HG02610 (cell line): ENCODE results near the gene UGT2B17.
"Not testable (repeated sequence)": the region's sequence is repeated elsewhere in the genome, so short reads cannot be mapped to it uniquely, and the experiment has no call there.

Source experiments
- ATAC-seq: cut with Tn5 transposase; IDR thresholded peaks from one replicate; pipeline ENCODE4 v1.9.1; 2021; ENCODE audit warnings: mild to moderate bottlenecking, moderate library complexity; ENCODE audit not compliant: unreplicated experiment

The UGT2B17 gene

DNA sequence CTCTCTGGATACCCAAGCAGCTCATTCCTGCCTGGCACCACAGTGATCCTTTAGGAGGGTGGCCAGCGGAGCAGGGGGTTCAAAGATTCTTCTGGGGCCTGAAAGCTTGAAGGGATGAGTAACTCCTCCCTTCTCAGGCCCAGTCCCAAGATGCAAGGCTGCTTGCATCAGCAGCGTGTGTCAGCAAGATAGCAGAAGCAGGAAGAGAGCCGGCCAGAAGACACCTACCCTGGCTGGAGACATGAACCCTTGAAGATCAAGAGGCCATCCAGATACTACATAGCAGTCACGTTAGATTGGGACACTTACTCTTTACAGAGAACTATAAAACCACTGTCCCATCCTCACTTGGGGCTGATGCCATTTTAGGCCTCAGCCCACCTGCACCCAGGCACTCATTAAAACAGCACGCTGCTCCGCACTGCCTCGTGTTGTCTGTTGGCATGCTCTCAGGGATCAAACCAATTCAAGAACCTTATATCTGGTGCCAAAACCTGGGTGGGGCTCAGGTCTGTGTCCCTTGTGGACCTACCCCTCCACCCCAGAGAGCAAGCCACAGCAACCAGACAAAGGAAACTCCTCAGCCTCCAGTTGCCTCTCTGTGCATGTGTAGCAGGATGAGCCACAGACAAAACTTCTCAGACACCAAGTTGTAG lies 6.5 kb downstream of the UGT2B17 start:
- peak; percentile 45 for ATAC-seq

DNA sequence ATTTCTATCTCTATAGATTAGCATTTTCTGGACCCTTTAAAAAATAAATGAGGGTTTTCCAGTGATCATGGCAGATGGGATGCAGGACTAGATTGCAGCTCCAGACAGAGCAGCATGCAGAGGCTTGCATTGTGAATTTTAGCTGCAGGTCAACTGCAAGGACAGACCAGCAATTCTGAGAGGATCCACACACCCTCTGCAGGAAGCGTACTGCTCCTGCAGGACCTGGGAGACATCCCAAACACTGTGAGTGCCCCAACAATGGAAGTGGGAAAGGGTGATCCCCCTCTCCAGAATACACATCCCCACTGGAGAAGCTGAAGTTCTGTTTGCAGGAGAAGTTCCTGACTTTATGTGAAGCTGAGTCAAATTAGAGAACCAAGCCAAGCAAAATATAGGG lies 7.1 kb downstream of the UGT2B17 start:
- ATAC-seq: peak; percentile 20

DNA sequence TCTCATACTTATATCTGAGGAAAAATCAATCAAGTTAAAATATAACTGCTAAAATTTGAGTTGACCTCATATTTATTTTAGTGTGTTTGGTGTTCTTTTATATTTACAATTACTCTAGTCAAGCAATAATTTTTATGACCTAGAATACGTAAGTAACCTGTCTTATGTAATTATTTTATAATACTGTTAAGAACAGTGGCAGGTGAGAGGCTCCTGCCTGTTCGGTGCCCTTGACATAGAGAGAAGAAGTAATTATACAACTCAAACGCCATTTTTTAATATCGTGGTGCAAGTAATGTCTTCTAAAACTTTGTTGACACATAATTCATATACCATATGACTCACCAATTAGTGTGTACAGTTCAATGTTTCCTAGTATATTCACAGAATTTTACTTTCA lies 7.6 kb downstream of the UGT2B17 start:
- ATAC-seq: peak; percentile 29

DNA sequence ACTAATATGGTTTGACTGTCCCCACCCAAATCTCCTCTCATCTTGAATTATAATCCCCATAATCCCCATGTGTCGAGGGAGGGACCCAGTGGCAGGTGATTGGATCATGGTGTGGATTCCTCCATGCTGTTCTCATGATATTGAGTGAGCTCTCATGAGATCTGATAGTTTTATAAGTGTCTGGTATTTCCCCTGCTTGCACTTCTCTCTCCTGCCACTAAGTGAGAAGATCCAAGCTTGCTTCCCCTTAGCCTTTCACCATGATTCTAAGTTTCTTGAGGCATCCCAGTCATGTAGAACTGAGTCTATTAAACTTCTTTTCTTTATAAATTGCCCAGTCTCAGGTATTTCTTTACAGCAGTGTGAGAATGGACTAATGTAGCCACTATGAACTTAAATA lies 9.8 kb downstream of the UGT2B17 start:
- ATAC-seq: not testable (repeated sequence)

DNA sequence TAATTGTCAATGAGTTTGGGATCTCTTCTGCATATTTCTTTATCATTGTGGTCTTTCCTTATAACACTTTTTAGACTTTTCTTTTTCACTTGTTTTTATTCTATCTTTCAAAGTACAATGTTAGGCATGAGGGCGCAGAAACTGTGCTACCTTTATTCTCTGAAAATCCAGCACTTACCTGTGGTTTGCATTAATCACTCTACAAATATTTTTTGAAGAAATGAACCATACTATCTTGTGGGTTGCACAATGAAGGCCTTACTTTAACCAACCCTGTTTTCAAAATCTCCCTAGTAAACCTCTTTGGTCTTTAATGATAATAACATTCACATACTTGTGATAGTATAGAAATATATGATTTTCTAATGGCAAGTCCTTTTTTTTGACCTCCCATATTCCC lies 11.0 kb downstream of the UGT2B17 start:
- not testable (repeated sequence) for ATAC-seq

DNA sequence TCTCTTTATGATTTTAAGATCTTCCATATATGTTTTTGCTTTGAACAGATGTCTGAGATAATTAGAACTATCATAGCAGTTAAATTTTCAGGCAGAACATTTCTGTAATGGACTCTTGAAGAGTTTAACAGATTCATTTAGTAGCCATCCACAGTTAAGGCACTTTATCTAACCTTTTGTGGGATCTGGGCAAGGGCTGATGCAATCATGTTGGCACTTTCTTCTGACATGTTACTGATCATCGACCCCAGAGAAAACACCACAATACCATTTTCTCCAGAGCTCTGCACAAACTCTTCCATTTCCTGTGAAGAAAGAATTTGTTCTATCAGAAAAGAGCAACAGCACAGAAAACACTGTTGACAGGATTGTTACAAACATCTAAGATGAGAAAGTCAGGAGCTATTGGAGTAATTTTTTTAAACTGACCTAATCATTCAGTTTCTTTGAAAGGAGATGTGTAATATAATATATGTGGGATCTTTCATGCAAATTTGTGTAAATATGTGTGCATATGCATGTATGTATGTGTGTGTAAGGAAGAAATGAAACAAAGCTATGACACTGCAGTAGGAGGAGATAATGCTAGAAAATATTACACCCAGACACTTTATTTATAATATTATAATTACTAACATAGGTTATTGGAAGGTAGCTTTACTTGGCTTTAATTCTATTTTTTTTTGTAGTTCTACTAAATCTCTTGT lies 15.6 kb downstream of the UGT2B17 start:
- ATAC-seq: not testable (repeated sequence)

DNA sequence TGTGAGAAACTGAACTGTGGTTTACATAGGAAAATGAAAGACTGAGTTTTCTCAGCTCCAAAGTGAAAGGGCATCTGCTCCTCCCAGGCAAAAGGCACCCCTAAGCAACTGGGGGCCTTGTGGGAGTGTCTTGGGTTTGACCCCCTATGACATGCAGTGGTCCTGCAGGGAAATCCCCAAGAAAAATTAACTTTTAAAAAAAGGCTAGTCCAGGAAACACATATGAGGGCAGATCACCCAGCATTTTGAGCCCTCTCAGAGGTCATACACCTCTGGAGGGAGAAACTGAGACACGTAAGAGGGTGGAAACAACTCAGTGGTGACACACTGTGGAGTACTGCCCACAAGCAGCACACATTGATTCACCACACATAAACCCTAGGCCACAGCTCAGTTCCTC lies 22.3 kb downstream of the UGT2B17 start:
- peak; percentile 77 for ATAC-seq

DNA sequence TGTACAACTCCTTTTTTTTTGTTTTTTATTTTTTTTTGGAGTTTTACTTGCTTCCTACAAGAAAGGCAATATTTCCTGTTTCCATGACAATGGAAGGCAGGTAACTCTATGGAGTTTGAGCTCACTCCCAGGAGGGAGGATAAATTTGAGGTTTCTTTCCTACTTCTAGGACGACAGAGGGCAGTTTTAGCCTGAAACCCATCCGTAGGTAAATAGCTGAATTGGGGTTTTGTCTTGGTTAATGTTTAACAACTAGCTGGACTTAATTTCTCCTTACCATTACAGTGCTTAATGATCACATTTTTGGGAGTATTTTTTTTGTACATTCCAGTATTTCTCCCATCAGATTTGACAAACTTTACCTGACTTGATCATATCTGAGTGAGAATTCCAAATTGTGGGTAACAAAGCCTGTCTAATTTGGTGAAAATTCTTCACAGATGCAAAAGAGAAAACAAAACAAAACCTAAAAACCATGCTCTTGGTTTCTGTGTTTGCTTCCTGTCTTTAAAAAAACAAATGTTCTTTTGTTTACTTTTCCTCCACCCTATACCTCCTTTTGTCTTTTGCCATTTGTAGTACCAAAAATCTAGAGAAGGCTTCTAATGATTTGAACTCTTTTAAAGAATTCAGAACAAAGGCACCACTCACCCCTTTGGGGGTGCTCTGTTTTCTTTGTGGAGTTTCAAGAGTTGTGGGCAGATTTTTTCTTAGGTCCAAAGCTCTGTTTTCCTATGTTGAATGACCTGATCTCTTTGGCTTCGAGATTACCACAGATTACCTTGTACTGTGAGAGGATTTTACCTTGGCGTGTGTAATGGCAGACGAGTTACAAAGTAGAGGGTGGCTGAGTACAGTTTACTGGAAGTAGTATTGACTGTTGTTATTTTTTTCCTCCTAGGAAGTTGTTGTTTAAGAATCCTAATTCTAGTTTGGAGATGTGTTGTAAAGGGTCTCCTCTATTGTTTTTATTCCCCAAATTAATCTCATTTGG lies 23.0 kb downstream of the UGT2B17 start:
- peak; percentile 50 for ATAC-seq

DNA sequence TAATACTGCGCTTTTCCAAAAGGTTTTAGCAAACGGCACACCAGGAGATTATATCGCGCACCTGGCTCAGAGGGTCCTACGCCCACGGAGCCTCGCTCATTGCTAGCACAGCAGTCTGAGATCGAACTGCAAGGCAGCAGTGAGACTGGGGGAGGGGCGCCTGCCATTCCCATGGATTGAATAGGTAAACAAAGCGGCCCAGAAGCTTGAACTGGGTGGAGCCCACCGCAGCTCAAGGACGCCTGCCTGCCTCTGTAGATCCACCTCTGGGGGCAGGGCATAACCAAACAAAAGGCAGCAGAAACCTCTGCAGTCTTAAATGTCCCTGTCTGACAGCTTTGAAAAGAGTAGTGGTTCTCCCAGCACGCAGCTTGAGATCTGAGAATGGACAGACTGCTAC lies 33.4 kb downstream of the UGT2B17 start:
- ATAC-seq: not testable (repeated sequence)

DNA sequence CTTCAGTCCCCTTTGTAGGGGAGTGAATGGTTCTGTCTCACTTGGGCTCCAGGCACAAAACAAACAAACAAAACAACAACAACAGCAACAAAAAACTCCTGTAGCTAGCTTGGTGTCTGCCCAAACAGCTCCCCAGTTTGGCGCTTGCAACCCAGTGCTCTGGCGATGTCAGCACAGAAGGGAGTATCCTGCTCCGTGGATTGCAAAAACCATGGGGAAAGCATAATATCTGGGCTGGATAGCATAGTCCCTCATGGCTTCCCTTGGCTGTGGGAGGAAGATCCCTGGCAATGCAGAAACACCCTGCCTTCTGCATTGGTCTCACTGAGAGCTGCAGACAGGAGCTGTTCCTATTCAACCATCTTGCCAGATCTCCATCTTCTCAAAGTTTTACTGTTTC lies 39.7 kb downstream of the UGT2B17 start:
- ATAC-seq: no peak

DNA sequence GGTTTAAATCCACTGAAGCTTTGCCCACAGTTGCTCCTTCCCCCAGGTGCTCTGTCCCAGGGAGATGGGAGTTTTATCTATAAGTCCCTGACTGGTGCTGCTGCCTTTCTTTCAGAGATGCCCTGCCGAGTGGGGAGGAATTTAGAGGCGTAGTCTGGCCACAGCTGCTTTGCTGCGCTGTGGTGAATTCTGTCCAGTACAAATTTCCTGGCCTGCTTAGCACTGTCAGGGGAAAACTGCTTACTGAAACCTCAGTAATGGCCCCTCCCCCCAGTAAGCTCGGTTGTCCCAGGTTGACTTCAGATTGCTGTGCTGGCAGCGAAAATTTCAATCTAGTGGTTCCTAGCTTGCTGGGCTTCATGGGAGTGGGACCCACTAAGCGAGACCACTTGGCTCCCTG lies 40.1 kb downstream of the UGT2B17 start:
- ATAC-seq: no peak

DNA sequence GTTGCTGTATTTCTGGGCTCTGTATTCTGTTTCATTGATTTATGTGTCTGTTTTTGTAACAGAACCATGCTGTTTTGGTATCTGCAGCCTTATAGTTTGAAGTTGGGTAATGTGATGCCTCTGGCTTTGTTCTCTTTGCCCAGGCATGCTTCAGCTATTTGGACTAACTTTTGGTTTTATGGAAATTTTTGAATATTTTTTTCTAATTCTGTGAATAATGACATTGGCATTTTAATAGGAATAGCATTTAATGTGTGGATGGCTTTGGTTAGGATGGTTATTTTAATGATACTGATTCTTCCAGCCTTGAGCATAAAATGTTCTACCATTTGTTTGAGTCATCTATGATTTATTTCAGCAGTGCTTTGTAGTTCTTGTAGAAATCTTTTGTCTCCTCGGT lies 53.9 kb downstream of the UGT2B17 start:
- ATAC-seq: not testable (repeated sequence)

DNA sequence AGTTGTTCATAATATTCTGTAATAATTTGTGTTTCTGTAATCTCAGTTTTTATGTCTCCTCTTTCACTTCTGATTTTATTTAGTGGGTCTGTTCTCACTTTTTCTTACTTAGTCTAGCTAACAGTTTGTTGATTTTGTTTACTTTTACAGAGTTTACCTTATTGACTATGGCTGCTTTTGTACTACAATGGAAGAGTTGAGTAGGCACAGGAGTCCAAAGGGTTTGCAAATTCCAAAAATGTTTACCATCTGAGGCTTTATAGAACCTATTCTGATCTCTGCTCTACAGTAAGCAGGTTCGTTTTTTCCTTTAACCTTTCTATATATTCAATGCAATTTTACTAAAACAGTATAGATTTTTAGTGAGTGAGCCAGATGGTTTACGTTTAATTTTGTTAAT lies 55.1 kb downstream of the UGT2B17 start:
- ATAC-seq: no peak

DNA sequence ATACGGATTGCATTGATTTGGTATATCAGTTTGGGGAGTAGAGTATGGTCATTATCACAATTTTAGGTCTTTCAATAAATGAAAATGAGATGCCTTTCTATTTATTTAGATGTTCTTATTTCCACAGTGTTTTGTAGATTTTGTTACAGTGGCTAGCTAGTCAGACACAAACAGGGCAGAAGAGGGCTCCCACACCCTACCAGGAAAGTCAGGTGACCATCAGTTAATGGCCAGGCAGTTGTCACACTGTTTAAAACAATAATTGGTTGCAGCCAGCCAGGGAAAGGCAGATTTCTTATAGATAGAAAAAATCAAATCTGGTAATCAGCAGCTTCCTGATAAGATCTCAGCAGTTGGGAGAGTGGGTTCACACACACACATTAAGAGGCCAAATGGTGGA lies 57.2 kb downstream of the UGT2B17 start:
- no peak for ATAC-seq

DNA sequence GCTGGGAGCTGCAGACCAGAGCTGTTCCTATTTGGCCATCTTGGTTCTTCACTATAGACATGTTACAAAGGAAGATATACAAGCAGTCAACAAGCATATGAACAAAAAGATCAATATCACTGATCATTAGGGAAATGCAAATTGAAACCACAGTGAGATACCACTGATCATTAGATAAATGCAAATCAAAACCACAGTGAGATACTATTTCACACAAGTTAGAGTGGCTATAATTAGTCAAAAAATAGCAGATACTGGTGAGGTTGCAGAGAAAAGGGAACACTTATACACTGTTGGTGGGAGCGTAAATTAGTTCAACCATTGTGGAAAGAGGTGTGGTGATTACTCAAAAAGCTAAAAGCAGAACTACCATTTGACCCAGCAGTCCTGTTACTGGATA lies 70.7 kb downstream of the UGT2B17 start:
- not testable (repeated sequence) for ATAC-seq

DNA sequence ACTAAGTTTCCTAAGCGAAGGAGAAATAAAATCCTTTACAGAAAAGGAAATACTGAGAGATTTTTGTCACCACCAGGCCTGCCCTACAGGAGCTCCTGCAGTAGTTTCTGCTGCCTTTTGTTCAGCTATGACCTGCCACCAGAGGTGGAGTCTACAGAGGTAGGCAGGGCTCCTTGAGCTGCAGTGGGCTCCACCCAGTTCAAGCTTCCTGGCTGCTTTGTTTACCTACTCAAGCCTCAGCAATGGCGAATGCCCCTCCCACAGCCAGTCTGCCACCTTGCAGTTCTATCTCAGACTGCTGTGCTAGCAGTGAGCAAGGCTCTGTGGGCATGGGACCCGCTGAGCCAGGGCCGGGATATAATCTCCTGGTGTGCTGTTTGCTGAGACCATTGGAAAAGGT lies 71.3 kb downstream of the UGT2B17 start:
- ATAC-seq: not testable (repeated sequence)

DNA sequence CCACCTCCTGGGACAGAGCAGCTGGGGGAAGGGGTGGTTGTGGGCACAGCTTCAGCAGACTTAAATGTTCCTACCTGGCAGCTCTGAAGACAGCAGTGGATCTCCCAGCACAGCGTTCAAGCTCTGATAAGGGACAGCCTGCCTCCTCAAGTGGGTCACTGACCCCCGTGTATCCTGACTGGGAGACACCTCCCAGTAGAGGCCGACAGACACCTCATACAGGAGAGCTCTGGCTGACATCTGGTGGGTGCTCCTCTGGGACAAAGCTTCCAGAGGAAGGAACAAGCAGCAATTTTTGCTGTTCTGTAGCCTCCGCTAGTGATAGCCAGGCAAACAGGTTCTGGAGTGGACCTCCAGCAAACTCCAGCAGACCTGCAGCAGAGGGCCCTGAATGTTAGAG lies 72.7 kb downstream of the UGT2B17 start:
- not testable (repeated sequence) for ATAC-seq

DNA sequence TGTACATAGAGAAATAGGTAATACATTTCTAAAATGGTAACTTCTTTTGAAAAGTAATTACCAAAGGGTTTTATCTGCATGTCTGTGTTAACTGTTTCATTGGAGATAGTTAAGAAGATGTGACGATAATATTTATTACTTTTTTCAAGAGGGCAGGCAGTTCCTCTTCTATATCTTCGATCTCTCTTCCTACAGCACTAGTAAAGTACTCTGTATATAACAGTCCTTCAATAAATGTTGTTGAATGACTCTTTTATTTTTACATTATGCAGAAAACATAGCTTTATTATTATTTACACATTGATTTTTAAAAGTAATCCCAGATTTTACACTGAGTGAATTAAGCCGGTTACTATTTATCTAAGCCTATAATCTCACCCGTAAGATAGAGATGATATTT lies 77.1 kb downstream of the UGT2B17 start:
- ATAC-seq: no peak

DNA sequence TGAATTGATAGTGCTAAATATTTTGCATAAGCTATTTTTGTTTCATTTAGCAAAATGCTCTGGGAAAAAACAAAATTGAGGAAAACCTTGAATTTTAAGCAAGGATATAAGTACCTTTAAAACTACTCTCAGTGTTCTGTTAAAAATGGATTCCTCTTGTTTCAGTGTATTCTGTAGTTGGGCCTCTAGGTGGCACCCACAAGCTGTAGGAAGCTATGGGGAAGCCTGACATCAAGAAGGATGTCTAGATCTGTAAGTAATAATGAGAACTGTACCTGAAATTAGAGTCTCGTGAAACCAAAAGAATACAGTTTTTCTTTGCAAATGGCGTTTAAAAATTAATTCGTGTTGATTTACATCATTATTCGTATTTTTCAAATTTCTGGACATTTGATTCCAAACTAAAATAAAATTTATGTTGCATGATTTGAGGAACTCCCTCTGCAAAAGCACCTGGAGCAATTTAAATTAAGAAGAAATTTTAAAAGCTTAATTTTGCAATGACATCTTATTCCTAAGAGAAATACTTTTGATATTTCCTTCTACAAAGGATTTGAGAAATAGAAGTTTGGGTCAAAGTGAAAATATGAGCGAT lies 77.6 kb downstream of the UGT2B17 start:
- peak; percentile 96 for ATAC-seq

DNA sequence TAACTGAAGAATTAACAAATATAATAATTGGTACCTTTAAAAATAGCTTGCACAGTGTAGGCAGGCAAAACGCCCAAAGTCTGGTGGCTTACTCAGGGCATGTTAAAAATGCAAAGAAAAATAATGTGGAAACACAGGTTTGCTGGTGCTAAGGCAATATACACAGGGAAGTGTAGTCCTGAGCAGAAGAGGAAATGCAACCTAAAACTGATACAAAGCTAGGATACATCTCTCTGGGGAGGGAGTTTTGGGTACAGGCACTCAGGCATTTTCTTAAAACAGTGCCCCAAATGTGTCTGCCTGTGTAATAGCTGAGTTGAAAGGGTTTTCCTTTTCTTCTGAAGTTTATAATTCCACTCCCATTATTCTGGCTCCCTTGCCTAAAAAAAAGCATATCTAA lies 81.4 kb downstream of the UGT2B17 start:
- ATAC-seq: no peak

DNA sequence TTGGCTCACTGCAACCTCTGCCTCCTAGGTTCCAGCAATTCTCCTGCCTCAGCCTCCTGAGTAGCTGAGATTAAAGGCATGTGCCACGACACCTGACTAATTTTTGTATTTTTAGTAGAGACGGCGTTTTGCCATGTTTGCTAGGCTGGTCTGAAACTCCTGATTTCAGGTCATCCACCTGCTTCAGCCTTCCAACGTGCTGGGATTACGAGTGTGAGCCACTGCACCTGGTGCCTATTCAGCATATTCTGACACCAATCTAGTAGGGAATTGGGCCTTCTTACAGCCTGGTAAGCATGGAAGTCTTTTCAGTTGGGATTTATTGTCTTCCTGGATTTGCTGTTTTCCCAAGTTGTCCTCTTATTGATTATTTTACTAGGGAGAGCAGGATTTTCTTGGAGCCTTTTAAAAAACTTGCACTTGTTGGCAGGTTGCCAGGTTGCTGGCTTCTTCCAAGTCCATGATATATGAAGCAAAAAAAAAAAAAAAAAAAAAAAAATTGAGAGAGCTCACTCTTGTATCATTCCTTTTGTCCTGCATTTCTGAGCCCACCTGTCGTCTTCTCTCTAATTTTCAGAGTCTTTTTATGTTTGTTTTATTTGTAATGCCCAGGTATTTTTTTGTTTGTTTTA lies 85.2 kb downstream of the UGT2B17 start:
- no peak for ATAC-seq
